GM23248 (cell line): Measurements from ENCODE around the gene MEX3A.

Source experiments
- EZH2 ChIP-seq: fragments of 200-600 bp; sonication (generic); IDR thresholded peaks from 2 replicates; pipeline ENCODE4 v1.6.1; 2018; ENCODE audit warnings: antibody characterized with exemption, mild to moderate bottlenecking; ENCODE audit not compliant: insufficient read depth, poor library complexity, severe bottlenecking
- EZH2phosphoT487 ChIP-seq: fragments of 200-600 bp; sonication (generic); IDR thresholded peaks from 2 replicates; pipeline ENCODE4 v1.6.1; 2018; ENCODE audit warnings: antibody characterized with exemption, moderate library complexity, mild to moderate bottlenecking, low read depth; ENCODE audit not compliant: insufficient read depth

DNA sequence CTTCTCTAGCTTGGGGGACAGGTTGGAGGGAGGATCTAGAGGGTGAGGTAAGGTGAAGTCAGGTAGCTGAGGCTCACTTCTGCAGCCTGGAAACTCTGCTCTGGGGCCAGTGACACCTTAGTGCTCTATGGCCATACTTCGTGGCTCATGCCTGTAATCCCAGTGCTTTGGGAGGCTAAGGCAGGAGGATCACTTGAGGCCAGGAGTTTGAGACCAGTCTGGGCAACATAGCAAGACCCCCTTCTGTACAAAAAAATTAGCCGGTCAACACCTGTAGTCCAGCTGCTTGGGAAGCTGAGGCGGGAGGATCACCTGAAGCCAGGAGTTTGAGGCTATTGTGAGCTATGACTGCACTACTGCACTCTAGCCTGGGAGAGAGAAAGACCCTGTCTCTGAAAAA is 38.1 kb upstream of the MEX3A start:
- TF ChIP-seq EZH2 (no peak), EZH2phosphoT487 (no peak)
